HG03064 (cell line): ENCODE measurements around the gene MTFMT.

ENCODE experiments used
- ATAC-seq: cut with Tn5 transposase; IDR thresholded peaks from one replicate; pipeline ENCODE4 v1.9.1; 2021; ENCODE audit warnings: low read depth; ENCODE audit not compliant: unreplicated experiment

The MTFMT gene

GRCh38 chr15:64989416-64990167 is 39.8 kb downstream of the MTFMT start, which contains the start of gene SPG21:
SPG21 (minus strand) TSS chr15:64989914; CDS start chr15:64983569, 6,345 bp downstream.
- ATAC-seq = peak; percentile 97

GRCh38 chr15:64987136-64987535 is 42.3 kb downstream of the MTFMT start:
- no peak for ATAC-seq

DNA sequence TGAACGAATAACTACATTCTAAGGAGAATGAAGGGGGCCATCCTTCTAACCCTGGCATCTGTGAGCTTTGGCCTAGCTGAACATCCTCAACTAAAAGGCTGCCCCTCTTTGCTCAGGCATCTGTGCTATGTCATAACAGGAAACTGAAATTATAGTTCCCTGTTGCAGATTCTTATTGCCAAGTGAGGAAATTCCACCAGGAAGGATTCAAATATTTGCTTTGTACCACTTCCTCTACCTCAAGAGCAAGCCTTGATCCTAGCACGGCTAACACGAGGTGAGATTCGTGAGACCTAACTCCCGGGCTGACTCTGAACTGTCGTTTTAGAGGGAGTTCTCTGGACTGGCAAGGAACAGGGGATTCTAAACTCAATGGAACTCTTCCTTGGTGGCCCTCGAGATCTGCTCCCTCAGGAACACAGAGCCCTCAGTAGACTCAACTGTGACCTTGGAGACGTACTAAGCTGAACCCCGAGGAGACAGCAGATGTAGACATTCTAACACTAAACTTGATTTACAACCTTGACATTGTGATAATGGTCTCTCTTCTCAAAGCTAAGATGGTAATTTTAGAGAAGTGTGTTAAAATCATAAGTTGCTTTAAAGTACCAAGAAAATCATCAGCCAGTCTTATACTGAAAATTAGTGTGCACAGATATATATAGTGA is 43.9 kb downstream of the MTFMT start:
- ATAC-seq = no peak

DNA sequence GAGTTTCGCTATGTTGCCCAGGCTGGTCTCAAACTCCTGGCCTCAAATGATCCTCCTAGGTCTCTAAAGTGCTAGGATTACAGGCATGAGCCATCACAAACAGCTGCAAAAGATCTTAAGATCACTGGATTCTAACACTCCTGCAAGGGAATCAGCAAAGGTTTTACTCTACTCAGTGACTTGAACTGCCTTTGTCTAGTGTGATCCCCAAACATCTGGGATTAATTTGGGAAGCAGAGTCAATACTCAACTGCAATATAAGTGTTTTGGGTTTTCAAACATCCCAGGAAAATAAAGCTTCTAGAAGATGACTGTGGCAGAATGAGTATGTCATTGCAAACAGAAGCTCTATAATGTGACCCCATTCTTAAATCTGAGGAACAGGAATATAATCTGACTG is 47.0 kb downstream of the MTFMT start:
- ATAC-seq = no peak

GRCh38 chr15:64981812-64982431 is 47.5 kb downstream of the MTFMT start:
- no peak for ATAC-seq

DNA sequence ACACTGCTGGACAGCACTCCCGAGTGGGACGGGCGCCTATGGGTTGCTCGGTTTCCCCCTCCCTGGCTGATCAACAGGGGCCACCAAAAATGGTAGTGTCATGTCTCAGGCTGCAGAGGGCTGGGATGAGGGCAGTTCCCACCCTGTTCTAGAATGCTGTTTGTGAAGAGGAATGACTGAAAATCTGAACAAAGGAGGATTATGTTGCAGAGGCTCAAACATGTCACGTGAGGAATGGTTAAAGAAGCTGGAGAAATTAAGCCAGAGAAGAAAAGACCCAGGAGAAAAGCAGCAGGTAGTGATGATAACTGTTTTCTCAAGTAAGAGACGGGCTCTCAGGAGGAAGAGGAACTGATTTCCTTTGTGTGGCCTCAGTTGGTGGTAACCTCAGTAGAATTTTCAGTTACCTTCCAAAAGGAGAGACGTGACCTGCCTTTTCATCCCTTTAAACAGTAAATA is 50.2 kb downstream of the MTFMT start:
- ATAC-seq = no peak

- no peak for ATAC-seq
Observed at GRCh38 chr15:64975390-64975789, 54.0 kb downstream of the MTFMT start.

- ATAC-seq = no peak
Observed at GRCh38 chr15:64970698-64971097, 58.7 kb downstream of the MTFMT start.

- no peak for ATAC-seq
Observed at GRCh38 chr15:64969401-64969800, 60.0 kb downstream of the MTFMT start.

GRCh38 chr15:64961013-64961412 is 68.4 kb downstream of the MTFMT start:
- no peak for ATAC-seq

DNA sequence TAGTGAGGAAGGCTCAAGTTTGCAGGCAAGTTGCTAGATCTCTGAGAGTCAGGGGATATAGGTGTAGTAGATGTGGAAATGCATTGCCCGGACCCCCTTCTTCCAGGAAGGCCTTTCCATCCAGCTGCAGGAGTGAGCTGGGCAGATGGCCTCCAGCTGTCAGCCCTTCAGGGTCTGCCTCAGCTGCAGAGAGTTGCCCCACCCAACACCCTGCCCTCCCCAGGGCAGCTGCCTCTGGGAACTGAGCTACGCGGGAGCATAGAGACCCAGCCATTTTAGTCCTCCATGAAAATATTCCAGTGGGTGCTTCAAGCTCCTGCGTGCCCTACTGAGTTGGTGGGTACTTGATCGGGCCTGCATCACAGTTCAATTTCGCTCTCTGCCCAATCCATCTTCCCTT is 69.3 kb downstream of the MTFMT start:
- ATAC-seq = no peak

- ATAC-seq = no peak
Observed at GRCh38 chr15:64959128-64959527, 70.3 kb downstream of the MTFMT start.

- ATAC-seq = no peak
Observed at GRCh38 chr15:64954395-64954794, 75.0 kb downstream of the MTFMT start.

DNA sequence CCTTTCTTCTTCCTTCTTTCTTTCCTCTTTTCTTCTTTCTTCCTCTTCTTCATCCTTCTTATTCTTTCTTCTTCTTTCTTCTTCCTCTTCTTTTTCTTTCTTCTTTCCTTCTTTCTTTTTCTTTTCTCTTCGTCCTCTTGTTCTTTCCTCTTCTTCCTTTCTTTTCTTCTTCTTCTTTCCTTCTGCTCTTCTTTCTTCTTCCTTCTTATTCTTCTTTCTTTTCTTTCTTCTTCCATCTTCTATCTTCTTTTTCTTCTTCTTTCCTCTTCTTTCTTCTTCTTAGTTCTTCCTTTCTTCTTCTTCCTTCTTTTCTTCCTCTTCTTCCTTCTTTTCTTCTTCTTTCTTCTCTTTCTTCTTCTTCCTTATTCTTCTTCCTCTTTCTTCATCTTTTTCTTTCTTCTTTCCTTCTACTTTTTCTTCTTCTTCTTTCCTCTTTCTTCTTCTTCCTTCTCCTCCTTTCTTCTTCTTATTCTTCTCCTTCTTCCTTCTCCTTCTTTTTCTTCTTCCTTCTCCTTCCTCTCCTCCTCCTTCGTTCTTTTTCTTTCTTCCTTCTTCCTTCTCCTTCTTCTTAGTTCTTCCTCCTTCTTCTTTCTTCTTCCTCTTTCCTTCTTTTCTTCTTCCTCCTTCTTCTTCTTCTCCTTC is 77.5 kb downstream of the MTFMT start:
- ATAC-seq = no peak
